GM12875 (cell line): Measurements from ENCODE around the gene CHD3.
A peak's percentile ranks its signal among the peaks of the same experiment; 100 is the strongest.

Source experiments
- H3K4me3 ChIP-seq: one replicate; pipeline ENCODE4 v1.5.1; 2011; ENCODE audit warnings: low read depth, low read length, control low read depth
- TF ChIP-seq, protein P1 (sequence below): IDR thresholded peaks from 2 replicates; pipeline ENCODE4 v1.5.1; 2011; ENCODE audit warnings: low read depth, mild to moderate bottlenecking, control low read depth, inconsistent platforms, low read length, moderate library complexity, borderline replicate concordance; ENCODE audit not compliant: insufficient read depth

CHD3 gene

DNA sequence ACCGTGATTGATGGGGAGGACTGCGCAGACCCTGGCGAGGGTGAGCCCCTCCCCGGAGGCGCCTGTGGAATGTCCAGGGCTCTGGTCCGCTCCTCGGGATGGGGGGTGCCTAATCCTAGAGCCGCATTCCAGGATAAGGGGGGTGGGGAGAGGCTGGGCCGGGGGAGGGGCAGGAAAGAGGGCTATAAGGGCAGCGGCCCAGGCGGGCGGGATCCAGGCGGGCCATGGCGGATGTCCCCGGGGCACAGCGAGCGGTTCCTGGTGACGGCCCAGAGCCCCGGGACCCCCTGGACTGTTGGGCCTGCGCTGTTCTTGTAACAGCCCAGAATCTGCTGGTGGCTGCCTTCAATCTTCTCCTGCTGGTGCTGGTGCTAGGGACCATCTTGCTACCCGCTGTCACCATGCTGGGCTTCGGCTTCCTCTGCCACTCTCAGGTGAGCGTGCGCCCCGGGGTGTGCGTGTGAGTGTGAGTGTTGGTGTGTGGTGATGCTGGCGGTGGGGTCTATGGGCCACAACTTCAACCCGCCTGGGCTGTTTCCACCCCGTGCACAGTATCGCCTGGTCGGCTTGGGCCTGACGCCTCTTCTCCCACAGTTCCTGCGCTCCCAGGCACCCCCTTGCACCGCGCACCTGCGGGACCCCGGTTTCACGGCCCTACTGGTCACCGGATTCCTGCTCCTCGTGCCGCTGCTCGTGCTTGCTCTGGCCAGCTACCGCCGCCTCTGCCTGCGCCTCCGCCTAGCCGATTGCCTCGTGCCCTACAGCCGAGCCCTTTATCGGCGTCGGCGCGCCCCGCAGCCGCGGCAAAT, 33.5 kb upstream of the CHD3 start, which contains the start of gene TMEM88:
TSS of gene TMEM88 (plus strand) at position 216 of the 809 bp plus-strand sequence. CDS start at position 225, 9 bp downstream.
- peak within 1 kb of the TSS; percentile 92 for H3K4me3 ChIP-seq
- TF ChIP-seq, protein P1, sequence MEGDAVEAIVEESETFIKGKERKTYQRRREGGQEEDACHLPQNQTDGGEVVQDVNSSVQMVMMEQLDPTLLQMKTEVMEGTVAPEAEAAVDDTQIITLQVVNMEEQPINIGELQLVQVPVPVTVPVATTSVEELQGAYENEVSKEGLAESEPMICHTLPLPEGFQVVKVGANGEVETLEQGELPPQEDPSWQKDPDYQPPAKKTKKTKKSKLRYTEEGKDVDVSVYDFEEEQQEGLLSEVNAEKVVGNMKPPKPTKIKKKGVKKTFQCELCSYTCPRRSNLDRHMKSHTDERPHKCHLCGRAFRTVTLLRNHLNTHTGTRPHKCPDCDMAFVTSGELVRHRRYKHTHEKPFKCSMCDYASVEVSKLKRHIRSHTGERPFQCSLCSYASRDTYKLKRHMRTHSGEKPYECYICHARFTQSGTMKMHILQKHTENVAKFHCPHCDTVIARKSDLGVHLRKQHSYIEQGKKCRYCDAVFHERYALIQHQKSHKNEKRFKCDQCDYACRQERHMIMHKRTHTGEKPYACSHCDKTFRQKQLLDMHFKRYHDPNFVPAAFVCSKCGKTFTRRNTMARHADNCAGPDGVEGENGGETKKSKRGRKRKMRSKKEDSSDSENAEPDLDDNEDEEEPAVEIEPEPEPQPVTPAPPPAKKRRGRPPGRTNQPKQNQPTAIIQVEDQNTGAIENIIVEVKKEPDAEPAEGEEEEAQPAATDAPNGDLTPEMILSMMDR: no peak

DNA sequence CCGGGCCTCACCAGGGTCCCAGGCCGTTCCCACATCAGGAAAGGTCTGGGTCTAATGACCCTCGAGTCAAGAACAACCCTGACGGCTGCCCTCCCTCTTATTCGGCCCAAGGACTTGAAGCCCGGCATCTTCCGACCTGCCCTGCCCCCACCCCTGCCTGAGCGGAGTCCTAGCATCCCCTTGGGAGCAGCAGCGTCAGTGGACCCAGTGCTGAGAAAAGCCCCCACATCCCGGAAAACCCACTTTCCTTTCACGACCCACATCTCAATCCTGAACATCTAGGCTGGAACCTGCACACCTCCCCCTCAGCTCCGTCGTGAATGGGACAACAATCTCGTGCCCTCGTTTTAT, 33.0 kb upstream of the CHD3 start:
- peak overlapping the region; percentile 92 for H3K4me3 ChIP-seq

DNA sequence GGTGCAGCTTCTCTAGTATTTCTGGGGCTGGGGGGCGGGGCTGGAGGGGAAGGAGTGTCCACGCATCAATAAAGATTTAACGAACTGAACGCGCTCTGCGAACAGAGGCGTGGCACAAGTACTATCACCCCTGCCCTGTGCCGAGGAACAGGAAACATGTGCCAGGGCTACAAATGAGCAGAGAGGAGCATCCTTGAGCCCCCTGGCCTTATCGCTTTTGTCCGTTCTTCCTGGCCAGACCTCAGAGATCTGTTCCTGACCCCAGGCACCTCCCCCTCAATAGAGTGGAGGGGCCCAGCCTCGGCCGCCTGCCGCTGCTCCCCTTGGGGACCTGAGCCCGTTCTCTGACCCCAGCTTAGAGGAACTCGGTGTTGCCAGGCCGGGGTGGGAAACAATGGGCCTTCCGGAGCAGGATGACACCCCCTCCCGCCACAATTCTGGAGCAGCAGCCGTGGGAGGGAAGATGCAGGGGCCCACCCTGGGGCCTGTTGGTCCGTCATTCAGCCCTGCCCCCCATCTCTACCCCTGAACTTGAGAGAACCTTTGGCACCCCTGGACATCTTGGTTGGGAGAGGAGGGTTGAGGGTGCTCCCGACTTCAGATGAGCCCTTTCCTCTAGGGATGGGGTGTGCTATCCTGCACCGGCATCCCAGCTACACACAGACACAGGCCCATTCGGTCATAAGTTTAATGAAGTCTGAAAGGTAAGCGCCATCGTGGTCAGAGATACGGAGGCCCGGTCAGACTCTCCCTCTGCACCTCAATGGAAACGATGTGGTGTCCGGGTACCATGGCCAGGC, 32.4 kb upstream of the CHD3 start:
- TF ChIP-seq, protein P1: no peak
- H3K4me3 ChIP-seq: peak overlapping the region; percentile 92

More for the DNA sequence above, 33.0 kb upstream of the CHD3 start:
- TF ChIP-seq, protein P1: no peak

DNA sequence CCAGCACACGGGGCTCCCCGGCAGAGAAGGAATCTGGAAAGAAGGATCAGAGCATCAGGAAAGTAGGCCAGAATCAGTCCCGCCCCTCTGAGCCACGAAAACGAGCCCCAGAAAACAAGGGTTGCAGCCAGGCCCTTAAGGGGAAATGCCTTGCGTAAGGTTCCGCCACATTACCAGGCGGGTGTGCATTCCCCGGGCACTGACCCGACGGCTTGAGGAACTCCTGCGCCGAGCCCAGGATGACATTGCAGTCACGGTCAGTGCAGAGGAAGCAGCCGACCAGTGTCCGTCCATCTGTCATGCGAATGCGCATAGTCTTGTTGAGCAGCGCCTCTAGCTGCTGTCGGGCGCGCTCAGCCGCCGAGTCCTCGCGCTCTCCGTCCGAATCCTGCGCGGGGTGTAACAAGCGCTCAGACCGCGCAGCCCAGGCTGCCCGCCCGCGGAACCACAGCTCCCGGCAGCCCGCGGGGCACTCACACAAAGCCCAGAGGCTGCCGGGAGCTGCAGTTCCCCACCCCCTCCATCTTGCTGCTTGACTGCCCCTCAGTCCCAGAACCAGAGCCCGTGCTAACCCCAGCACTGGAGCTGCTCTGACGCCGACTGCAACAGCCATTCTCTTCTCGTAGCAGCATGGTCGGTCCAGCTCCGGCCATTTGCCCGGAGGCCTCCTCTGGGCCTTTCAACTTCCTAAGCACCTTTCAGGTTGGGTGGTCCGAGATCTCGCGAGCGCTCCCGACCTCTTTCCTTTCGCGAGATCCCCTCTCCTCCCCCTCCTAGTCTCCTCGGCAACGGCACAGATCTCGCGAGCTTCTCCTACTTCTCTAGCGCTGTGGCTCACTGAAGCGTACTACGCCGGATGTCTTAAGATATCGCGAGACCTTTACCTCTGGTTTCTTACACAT, 31.5 kb upstream of the CHD3 start, which contains the start of gene NAA38:
TSS of gene NAA38 (minus strand) at position 749 of the 902 bp plus-strand sequence. CDS start at position 653, 96 bp downstream.
- TF ChIP-seq, protein P1: peak; percentile 54; the same call in 1 of the 2 replicates
- peak within 1 kb of the TSS; percentile 92 for H3K4me3 ChIP-seq

DNA sequence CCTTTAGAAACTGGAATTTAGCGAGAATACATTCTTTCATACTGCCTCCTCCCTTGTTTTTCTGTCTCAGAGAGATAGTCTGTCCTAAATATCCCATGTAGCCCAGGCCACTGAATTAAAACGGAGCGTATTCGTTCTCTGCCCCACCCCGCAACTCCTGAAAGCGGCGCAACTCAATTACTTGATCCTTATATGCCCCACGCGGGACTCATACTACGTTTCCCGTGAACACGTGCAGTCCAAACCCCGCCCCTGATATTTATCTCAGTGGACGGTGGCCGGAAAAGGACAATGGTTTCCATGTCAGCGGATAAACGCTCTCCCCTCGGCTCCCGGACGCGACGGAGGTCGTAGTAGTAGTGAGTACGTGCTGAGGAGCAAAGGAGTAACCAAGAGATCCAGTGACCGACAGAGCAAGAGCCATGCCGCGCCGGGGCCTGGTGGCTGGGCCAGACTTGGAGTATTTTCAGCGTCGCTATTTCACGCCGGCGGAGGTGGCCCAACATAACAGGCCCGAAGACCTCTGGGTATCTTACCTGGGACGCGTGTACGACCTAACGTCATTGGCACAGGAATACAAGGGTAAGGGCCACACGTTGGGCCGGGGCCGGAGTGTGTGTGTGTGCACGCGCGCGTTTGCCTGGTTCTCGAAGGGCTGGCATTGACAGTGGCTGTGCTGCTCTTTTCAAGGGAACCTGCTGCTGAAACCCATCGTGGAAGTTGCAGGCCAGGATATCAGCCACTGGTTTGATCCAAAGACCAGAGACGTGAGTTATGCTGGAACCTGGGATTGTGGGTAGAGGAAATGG, 30.7 kb upstream of the CHD3 start, which contains the start of gene CYB5D1:
TSS of gene CYB5D1 (plus strand) at position 291 of the 809 bp plus-strand sequence. CDS start at position 423, 132 bp downstream.
- TF ChIP-seq, protein P1: no peak
- peak within 1 kb of the TSS; percentile 92 for H3K4me3 ChIP-seq

DNA sequence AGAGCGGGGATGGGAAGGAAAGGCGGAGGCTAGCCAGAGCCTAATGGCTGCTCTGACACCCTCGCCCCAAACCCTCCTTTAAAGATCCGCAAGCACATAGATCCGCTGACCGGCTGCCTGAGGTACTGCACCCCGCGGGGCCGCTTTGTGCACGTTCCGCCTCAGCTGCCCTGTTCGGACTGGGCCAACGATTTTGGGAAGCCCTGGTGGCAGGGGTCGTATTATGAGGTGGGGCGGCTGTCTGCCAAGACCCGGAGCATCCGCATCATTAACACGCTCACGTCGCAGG, 30.1 kb upstream of the CHD3 start:
- H3K4me3 ChIP-seq: peak overlapping the region; percentile 92
- TF ChIP-seq, protein P1: peak; percentile 68
